GM12873 (cell line): ENCODE results near the gene MYCBP.

Experiments
- CTCF ChIP-seq: IDR thresholded peaks from 2 replicates; pipeline ENCODE4 v1.5.1; 2012; ENCODE audit warnings: low read depth, mild to moderate bottlenecking, moderate library complexity, low read length, control low read depth; ENCODE audit not compliant: insufficient read depth; ENCODE audit errors: missing control alignments

MYCBP gene

GRCh38 chr1:38873027-38873969 is at the start of gene MYCBP:
MYCBP (minus strand) TSS chr1:38873348; CDS start chr1:38873305, 43 bp downstream.
- TF ChIP-seq CTCF, result no peak

GRCh38 chr1:38919130-38919529 is 46.0 kb upstream of the MYCBP start:
- TF ChIP-seq CTCF, result no peak

GRCh38 chr1:38918568-38918967 is 45.4 kb upstream of the MYCBP start:
- TF ChIP-seq CTCF, result no peak

GRCh38 chr1:38917772-38918171 is 44.6 kb upstream of the MYCBP start:
- no peak for TF ChIP-seq CTCF

- no peak for TF ChIP-seq CTCF
Observed at GRCh38 chr1:38917337-38917736, 44.2 kb upstream of the MYCBP start.

GRCh38 chr1:38915352-38915948 is 42.3 kb upstream of the MYCBP start:
- TF ChIP-seq CTCF, result no peak

- TF ChIP-seq CTCF, result no peak
Observed at GRCh38 chr1:38908821-38909220, 35.7 kb upstream of the MYCBP start.
